ENCODE results near the gene PLEKHA4.
"Not testable (repeated sequence)": the region's sequence is repeated elsewhere in the genome, so short reads cannot be mapped to it uniquely, and the experiment has no call there.

Gene PLEKHA4

GRCh38 chr19:48795685-48796070 is 72.7 kb downstream of the PLEKHA4 start:
- no peak for DNase-seq

DNA sequence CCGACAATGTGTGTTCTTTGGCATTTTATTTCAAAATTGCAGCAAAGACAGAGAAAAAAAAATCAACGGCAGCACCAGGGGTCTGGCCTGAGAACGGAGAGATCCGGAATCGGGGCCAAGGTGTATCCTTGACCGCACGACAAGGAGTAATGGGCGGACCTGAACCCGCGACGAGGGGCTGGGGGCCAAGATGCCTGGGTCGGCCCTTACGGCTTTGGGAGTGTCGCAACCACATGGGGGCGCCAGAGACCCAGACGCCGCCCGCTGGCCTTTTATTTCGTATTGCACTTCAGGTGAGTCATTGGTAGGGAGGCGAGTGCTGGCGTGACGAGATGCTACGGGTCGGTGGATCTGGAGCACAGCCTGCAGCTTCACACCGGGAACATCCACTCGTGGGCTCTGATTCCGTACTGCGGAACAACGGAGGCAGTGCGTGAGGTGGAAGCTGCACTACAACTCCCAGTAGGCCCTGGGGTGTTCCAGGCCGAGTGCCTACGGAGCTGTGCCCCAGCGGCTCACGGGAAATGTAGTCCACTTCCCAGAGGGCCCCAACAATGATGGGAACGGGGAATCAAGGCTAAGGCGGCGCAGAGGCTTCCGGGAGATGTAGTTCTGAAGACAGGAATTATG is 73.2 kb downstream of the PLEKHA4 start:
- DNase-seq = peak; percentile 90

GRCh38 chr19:48794291-48794690 is 74.1 kb downstream of the PLEKHA4 start:
- no peak for DNase-seq

DNA sequence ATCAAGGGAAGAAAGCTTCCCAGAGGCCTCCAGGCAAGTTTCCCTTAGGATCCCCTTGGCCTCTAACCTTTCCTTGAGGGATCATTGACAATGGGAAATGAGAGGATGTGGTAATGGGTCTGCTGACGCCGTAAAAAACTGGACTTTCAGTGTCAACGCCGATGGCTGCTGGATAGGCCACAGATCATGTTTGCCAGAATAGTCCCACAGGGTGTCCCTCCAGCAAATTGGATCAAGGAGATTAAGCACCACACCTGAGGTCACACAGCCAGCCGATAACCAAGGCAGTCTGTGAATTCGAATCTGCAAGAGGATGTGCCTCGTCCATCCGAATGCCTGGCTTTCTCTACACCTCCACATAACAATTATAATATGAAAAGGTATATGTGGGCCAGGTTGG is 75.1 kb downstream of the PLEKHA4 start:
- DNase-seq = no peak

- DNase-seq = not testable (repeated sequence)
These were observed 81.1 kb downstream of the PLEKHA4 start for GRCh38 chr19:48787331-48787730.

Data from NCI-H2227 treated with DMSO at 0.1 percent for 48 hours (cell line).